ENCODE data around the gene RSPH6A. TPM values are rescaled to one million over a fixed set of nuclear protein-coding genes. Genes with fewer than 3 reads are reported as not detected.

Gene RSPH6A
- polyA plus RNA-seq, 3 donors, result not detected

- Histone ChIP-seq H3K9me3 (replicated peaks in 1 of 2; ENCODE audit: control insufficient read depth in 1 of 2, insufficient read depth in 1 of 2, low read length in 2 of 2) (peaks cover 6 to 20% of the 10 kb centered on the region in 2 donors), H3K27me3 (ENCODE audit: control insufficient read depth in 2 of 2, insufficient read depth in 2 of 2, low read length in 2 of 2) (peaks cover 55 to 92% of the 10 kb centered on the region in 2 donors), H3K4me2 (replicated peaks; ENCODE audit: extremely low read depth, low read length, poor library complexity, severe bottlenecking) (peak overlapping the region; percentile 87), H3K79me2 (ENCODE audit: insufficient read depth, low read length) (no peaks in the 10 kb centered on the region), H2AFZ (ENCODE audit: insufficient read depth, low read depth, low read length, poor library complexity, severe bottlenecking) (peak overlapping the region; percentile 38), H3K36me3 (replicated peaks in 1 of 2; ENCODE audit: control insufficient read depth in 1 of 2, insufficient read depth in 2 of 2, low read length in 2 of 2) (no peaks in the 10 kb centered on the region), H4K20me1 (ENCODE audit: insufficient read depth, low read length) (peaks cover 48% of the 10 kb centered on the region), H3K9ac (ENCODE audit: insufficient read depth, low read length, poor library complexity, severe bottlenecking) (no peak overlapping the region), H3K27ac (ENCODE audit: low read depth in 1 of 2, low read length in 2 of 2) (no peak overlapping the region), H3K4me1 (ENCODE audit: control insufficient read depth in 1 of 2, insufficient read depth in 2 of 2, low read length in 2 of 2) (peaks cover 27 to 35% of the 10 kb centered on the region in 2 donors), H3K4me3 (replicated peaks in 1 of 3; ENCODE audit: low read depth in 2 of 3, low read length in 3 of 3) (peak overlapping the region in 1 of 3 experiments; percentile 77)
- intact Hi-C loops (cut with micrococcal nuclease), result loop anchor here (1.0 kb wide), 1 partner anchor 29 kb away; no protein-coding TSS in a partner anchor
- Mint-ChIP-seq H3K9me3 (peaks cover 0 to 20% (median 12%) of the 10 kb centered on the region in 7 donors), H3K4me3 (peak overlapping the region; percentile 58 to 88), H3K4me1 (peaks cover 22% of the 10 kb centered on the region), H3K27me3 (ENCODE audit: low read depth in 3 of 3) (peaks cover 77 to 99% (median 83%) of the 10 kb centered on the region in 3 donors), H3K27ac (peak overlapping the region in 2 of 7 donors; percentile 41 to 46), H3K36me3 (peaks cover 4 to 6% of the 10 kb centered on the region in 2 donors)
- under 1% methylated on average over 28 of the region's 28 CpGs for WGBS (ENCODE audit: insufficient coverage)
- no peak for TF ChIP-seq CTCF (IDR thresholded peaks at IDR 0.05)
- DNase-seq, result no peak
These were observed 45.3 kb downstream of the RSPH6A start for GRCh38 chr19:45769821-45770191.

GRCh38 chr19:45768984-45769782, 45.9 kb downstream of the RSPH6A start, which contains the start of gene SIX5:
TSS of gene SIX5 (minus strand) at chr19:45769252. CDS start at chr19:45768844, 408 bp downstream.
- peaks cover 48% of the 10 kb centered on the region for H4K20me1 ChIP-seq (ENCODE audit: insufficient read depth, low read length)
- Mint-ChIP-seq H3K36me3 (peaks cover 4 to 6% of the 10 kb centered on the region in 2 donors), H3K4me3 (peak within 1 kb of the TSS; percentile 76 to 88), H3K27ac (peak within 1 kb of the TSS in 2 of 7 donors; percentile 41 to 46), H3K9me3 (peaks cover 0 to 20% (median 12%) of the 10 kb centered on the region in 7 donors), H3K4me1 (peaks cover 22% of the 10 kb centered on the region), H3K27me3 (ENCODE audit: low read depth in 3 of 3) (peaks cover 73 to 99% (median 83%) of the 10 kb centered on the region in 3 donors)
- intact Hi-C loops (cut with micrococcal nuclease), result no loop called here
- no peaks in the 10 kb centered on the region for H3K79me2 ChIP-seq (ENCODE audit: insufficient read depth, low read length)
- H3K27ac ChIP-seq (ENCODE audit: low read depth in 1 of 2, low read length in 2 of 2), result no peak within 1 kb of the TSS
- H3K4me1 ChIP-seq (ENCODE audit: control insufficient read depth in 1 of 2, insufficient read depth in 2 of 2, low read length in 2 of 2), result peaks cover 27 to 35% of the 10 kb centered on the region in 2 donors
- peaks cover 53 to 92% of the 10 kb centered on the region in 2 donors for H3K27me3 ChIP-seq (ENCODE audit: control insufficient read depth in 2 of 2, insufficient read depth in 2 of 2, low read length in 2 of 2)
- no peak for TF ChIP-seq CTCF (IDR thresholded peaks at IDR 0.05)
- H3K9me3 ChIP-seq (replicated peaks in 1 of 2; ENCODE audit: control insufficient read depth in 1 of 2, insufficient read depth in 1 of 2, low read length in 2 of 2), result peaks cover 6 to 20% of the 10 kb centered on the region in 2 donors
- peak; percentile 45 to 76 (median 62) for DNase-seq
- H3K9ac ChIP-seq (ENCODE audit: insufficient read depth, low read length, poor library complexity, severe bottlenecking), result no peak within 1 kb of the TSS
- H3K4me3 ChIP-seq (replicated peaks in 1 of 3; ENCODE audit: low read depth in 2 of 3, low read length in 3 of 3), result peak within 1 kb of the TSS; percentile 29 to 77 (median 49)
- peak within 1 kb of the TSS; percentile 87 for H3K4me2 ChIP-seq (replicated peaks; ENCODE audit: extremely low read depth, low read length, poor library complexity, severe bottlenecking)
- under 1% methylated on average over 70 of the region's 70 CpGs for WGBS (ENCODE audit: insufficient coverage)
- peak within 1 kb of the TSS; percentile 84 for H2AFZ ChIP-seq (ENCODE audit: insufficient read depth, low read depth, low read length, poor library complexity, severe bottlenecking)
- H3K36me3 ChIP-seq (replicated peaks in 1 of 2; ENCODE audit: control insufficient read depth in 1 of 2, insufficient read depth in 2 of 2, low read length in 2 of 2), result no peaks in the 10 kb centered on the region
